Measurements from ENCODE around the gene STX2.
"Not testable (repeated sequence)": the region's sequence is repeated elsewhere in the genome, so short reads cannot be mapped to it uniquely, and the experiment has no call there.

The STX2 gene

GRCh38 chr12:130870442-130871285 is 31.6 kb upstream of the STX2 start:
- DNase-seq (ENCODE audit: low read depth, low spot score), result peak; percentile 65

GRCh38 chr12:130868412-130868811 is 29.4 kb upstream of the STX2 start:
- DNase-seq (ENCODE audit: low read depth, low spot score), result no peak

GRCh38 chr12:130863298-130863697 is 24.2 kb upstream of the STX2 start:
- no peak for DNase-seq (ENCODE audit: low read depth, low spot score)

- not testable (repeated sequence) for DNase-seq (ENCODE audit: low read depth, low spot score)
Observed at GRCh38 chr12:130862771-130863170, 23.7 kb upstream of the STX2 start.

- DNase-seq (ENCODE audit: low read depth, low spot score), result no peak
Observed at GRCh38 chr12:130862161-130862560, 23.1 kb upstream of the STX2 start.

- DNase-seq (ENCODE audit: low read depth, low spot score), result no peak
Observed at GRCh38 chr12:130860311-130860710, 21.3 kb upstream of the STX2 start.

- DNase-seq (ENCODE audit: low read depth, low spot score), result no peak
Observed at GRCh38 chr12:130859161-130859560, 20.1 kb upstream of the STX2 start.

GRCh38 chr12:130858084-130858483 is 19.0 kb upstream of the STX2 start:
- DNase-seq (ENCODE audit: low read depth, low spot score), result no peak

- DNase-seq (ENCODE audit: low read depth, low spot score), result no peak
Observed at GRCh38 chr12:130856088-130856487, 17.0 kb upstream of the STX2 start.

- no peak for DNase-seq (ENCODE audit: low read depth, low spot score)
Observed at GRCh38 chr12:130850418-130851021, 11.5 kb upstream of the STX2 start.

- no peak for DNase-seq (ENCODE audit: low read depth, low spot score)
Observed at GRCh38 chr12:130849561-130850417, 10.7 kb upstream of the STX2 start.

- DNase-seq (ENCODE audit: low read depth, low spot score), result not testable (repeated sequence)
Observed at GRCh38 chr12:130848785-130849305, 9.8 kb upstream of the STX2 start.

- not testable (repeated sequence) for DNase-seq (ENCODE audit: low read depth, low spot score)
Observed at GRCh38 chr12:130848105-130848504, 9.1 kb upstream of the STX2 start.

- DNase-seq (ENCODE audit: low read depth, low spot score), result no peak
Observed at GRCh38 chr12:130847112-130847511, 8.1 kb upstream of the STX2 start.

GRCh38 chr12:130846369-130846768 is 7.3 kb upstream of the STX2 start:
- no peak for DNase-seq (ENCODE audit: low read depth, low spot score)

GRCh38 chr12:130839770-130840404 is 837 bp upstream of the STX2 start:
- no peak for DNase-seq (ENCODE audit: low read depth, low spot score)

GRCh38 chr12:130838284-130838950 is 633 bp downstream of the STX2 start:
- DNase-seq (ENCODE audit: low read depth, low spot score), result no peak

GRCh38 chr12:130835436-130835835 is 3.6 kb downstream of the STX2 start:
- DNase-seq (ENCODE audit: low read depth, low spot score), result no peak

- DNase-seq (ENCODE audit: low read depth, low spot score), result no peak
Observed at GRCh38 chr12:130835011-130835410, 4.0 kb downstream of the STX2 start.

- DNase-seq (ENCODE audit: low read depth, low spot score), result no peak
Observed at GRCh38 chr12:130832561-130833209, 6.4 kb downstream of the STX2 start.
